ENCODE data around the gene ROBO1. TPM values are rescaled to one million over a fixed set of nuclear protein-coding genes. Genes with fewer than 3 reads are reported as not detected.

ROBO1 gene
- total and polyA plus RNA-seq, 2 donors (not counting 3 experiments of a cell fraction or from before 2014, with no cell fraction given), result 5.9 to 14.2 TPM

DNA sequence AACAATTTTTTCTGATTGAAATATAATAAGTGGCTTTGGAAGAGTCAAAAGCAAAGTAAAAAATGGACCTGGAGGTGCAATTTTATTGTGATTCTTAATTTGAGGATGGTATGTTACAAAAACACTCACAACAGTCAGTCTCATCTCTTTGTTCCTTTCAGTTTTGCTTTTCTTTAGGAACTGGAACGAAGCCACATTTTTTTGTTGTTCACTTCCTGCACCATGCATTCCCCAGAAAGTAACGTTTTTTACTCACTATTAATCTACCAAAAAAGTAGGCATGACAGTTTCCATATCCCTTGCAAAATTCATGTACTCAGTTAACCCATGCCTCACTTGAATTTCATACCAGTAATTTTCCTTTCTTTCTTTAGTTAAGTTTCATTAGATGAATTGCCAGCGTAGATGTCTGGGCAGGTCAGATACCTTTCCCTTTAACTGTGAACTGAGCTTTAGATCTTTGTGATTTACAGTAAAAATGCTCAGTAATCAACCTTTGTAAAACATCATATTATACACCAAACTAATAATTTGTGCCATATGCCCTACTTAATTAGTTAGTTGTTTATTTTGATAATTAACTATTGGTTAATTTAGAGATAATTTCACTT lies 384.3 kb downstream of the ROBO1 start:
- FAIRE-seq, result peak; percentile 18
- Histone ChIP-seq H3K27me3 (ENCODE audit: control insufficient read depth in 2 of 2, insufficient read depth in 2 of 2, low read length in 2 of 2) (no peaks in the 10 kb centered on the region), H3K4me2 (ENCODE audit: insufficient read depth, low read length) (peak overlapping the region; percentile 77), H3K4me1 (ENCODE audit: control insufficient read depth, extremely low read depth, insufficient read depth, low read length) (no peaks in the 10 kb centered on the region), H3K79me2 (ENCODE audit: control insufficient read depth, insufficient read depth, low read length) (no peaks in the 10 kb centered on the region), H3K4me3 (replicated peaks in 1 of 3; ENCODE audit: insufficient read depth in 1 of 3, low read depth in 1 of 3, low read length in 3 of 3) (peak overlapping the region in 1 of 3 experiments; percentile 46), H4K20me1 (replicated peaks; ENCODE audit: control insufficient read depth, extremely low read depth, insufficient read depth, low read length) (no peaks in the 10 kb centered on the region), H3K9me3 (replicated peaks; ENCODE audit: control insufficient read depth, insufficient read depth, low read length) (no peaks in the 10 kb centered on the region), H3K9ac (replicated peaks; ENCODE audit: extremely low read depth, insufficient read depth, low read length) (no peak overlapping the region), H2AFZ (ENCODE audit: low read depth, low read length) (peak overlapping the region; percentile 38), H3K27ac (ENCODE audit: insufficient read depth, low read depth, low read length) (no peak overlapping the region), H3K9me1 (replicated peaks; ENCODE audit: control insufficient read depth, extremely low read depth, insufficient read depth, low read length) (no peaks in the 10 kb centered on the region), H3K36me3 (ENCODE audit: control insufficient read depth in 2 of 2, extremely low read depth in 1 of 2, insufficient read depth in 2 of 2, low read length in 2 of 2) (no peaks in the 10 kb centered on the region)
- TF ChIP-seq CTCF (IDR thresholded peaks at IDR 0.05; ENCODE audit: extremely low read depth in 1 of 2, insufficient read depth in 1 of 2, low read depth in 1 of 2, low read length in 2 of 2) (no peak), JUN (IDR thresholded peaks at IDR 0.05; ENCODE audit: borderline replicate concordance, insufficient read depth, insufficient read length, low read depth) (no peak), MAX (IDR thresholded peaks at IDR 0.05; ENCODE audit: insufficient read depth, insufficient read length) (no peak), EZH2 (IDR thresholded peaks at IDR 0.05; ENCODE audit: borderline replicate concordance, low read depth, low read length, severe bottlenecking) (no peak), GATA2 (IDR thresholded peaks at IDR 0.05; ENCODE audit: insufficient read depth, insufficient read length, low read depth, low read length) (no peak), FOS (IDR thresholded peaks at IDR 0.05; ENCODE audit: borderline replicate concordance, insufficient read depth, low read length) (no peak), POLR2AphosphoS5 (IDR thresholded peaks at IDR 0.05; ENCODE audit: insufficient read depth, low read depth, low read length) (no peak), MYC (IDR thresholded peaks at IDR 0.05; ENCODE audit: low read depth, low read length) (no peak), POLR2A (IDR thresholded peaks at IDR 0.05; ENCODE audit: low read depth, low read length) (no peak)
- ChIA-PET POLR2A (no interaction called here), CTCF (interaction anchor here (1.1 to 1.6 kb wide), 3 partner anchors 10 to 135 kb away, joined by 3 to 12 read pairs (median 3); no protein-coding TSS in a partner anchor)
- intact Hi-C loops (cut with micrococcal nuclease), result loop anchor here (5.0 kb wide), 1 partner anchor 114 kb away; no protein-coding TSS in a partner anchor
- dilution Hi-C loops (cut with MboI; ENCODE audit: extremely low pct_ligation_motif_present, low sequenced_read_pairs), result no loop called here
- no TSS peak for BruUV-seq (replicated peaks)
- peak; percentile 32 for DNase-seq (ENCODE audit: low read depth, low spot score)

All from endothelial cell of umbilical vein (primary cell).